ENCODE results near the gene ITGA7.

Gene ITGA7

DNA sequence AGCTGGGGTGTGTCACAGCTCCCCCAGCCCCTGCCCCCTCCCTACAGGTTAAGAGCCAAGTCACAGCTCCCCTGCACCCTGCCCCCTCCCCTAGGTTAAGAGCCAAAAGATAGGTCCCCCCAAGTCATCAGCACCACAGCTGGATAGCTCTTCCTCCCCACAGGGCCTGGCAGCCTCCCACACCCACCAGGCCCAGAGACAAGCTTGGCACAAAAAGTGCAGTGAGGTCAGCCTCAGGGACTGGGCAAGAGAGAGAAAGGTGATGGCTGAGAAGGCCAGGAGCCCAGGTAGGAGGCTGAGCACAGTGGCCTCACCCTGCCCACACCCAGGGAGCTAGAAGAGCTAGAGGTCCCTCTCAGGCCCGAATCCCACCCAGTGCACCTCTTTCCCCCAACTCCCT is 8.7 kb downstream of the ITGA7 start:
- DNase-seq, result no peak

- DNase-seq, result no peak
Observed at GRCh38 chr12:55698241-55698955, 9.3 kb downstream of the ITGA7 start.

DNA sequence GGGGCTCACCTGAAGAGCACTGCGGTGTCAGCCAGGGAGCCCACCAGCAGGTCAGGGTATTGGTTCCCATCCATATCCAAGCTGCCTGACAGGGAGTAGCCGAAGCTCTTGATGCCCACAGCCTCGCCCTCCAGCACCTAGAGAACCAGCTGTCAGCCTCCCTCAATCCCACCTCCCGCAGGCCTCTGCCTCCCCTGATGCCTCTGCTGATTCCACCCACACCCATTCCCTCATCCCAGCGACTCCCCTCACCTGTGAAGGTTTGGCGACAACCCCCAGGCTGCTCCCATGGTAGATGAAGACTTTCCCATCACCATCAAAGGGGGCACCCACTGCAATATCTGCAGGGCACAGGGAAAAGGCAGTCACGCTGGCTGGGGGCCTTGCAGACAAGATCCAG is 10.0 kb downstream of the ITGA7 start:
- DNase-seq, result no peak

DNA sequence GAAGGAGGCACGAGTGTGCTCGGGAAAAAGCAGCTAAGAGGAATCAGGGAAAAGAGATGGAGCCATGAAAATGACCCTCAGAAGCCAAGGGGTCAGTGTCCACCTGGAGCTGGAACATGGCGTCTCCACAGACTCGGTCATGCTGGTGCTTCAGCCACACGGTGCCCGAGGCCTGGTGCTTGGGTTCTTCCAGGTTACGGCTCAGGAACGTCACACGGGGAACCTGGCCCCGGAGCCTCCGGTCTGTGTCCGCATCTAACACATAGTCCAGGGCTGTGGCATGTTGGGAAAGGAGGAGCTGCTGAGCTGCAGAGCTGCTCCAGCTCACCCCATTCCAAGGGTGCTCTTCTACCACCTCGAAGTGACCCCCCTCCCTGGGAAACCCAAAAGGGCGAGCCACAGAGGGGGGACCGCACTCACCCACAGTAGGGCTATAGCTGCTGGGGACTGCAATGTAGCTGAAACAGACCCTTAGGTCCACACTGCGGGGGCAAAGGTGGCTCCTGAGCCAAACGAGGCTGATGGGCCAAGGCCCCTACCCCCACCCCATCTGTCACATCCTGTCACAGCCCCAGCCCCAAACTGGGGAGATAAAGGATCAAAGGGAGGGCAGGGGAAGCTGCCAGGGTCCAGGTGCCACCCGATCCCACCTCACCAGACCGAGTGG is 10.8 kb downstream of the ITGA7 start:
- DNase-seq, result no peak

GRCh38 chr12:55696141-55696540 is 11.6 kb downstream of the ITGA7 start:
- no peak for DNase-seq

DNA sequence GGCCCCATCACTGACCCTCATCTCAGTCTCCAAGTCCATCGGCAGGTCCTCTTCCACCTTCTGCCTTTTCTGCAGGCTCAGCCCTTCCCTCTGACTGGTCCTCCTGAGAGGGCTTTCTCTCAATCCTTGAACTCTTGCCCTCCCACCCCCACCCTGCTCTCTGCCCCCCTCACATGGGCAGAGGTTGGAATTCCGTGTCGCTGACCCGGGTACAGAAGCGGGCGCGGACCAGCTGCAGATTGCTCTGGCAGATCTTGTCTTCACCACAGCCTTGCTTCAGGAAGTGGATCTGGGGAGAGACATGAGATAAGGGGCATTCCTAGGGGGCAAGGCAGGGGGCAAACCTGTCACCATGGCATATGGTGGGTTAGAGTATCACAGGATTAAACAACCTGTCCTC is 12.4 kb downstream of the ITGA7 start:
- peak; percentile 27 for DNase-seq

DNA sequence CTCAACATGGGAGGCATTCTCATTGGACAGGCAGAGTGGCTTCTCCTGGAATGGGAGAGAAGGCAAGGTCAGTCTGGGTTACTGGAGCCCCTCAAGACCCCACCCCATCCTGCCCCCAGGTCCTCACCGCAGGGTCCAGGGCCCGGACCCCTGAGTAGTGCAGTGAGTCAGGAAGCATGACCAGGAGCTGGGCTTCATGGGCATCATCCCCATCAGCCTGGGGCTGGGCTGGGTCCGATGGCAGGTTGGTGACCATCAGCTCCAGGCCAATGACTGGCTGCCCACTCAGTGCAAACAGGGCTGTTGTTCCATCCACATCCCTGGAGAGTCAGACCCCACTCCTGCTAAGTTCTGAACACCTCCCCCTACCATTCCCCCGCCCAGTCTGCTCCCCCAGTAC is 13.1 kb downstream of the ITGA7 start:
- no peak for DNase-seq

DNA sequence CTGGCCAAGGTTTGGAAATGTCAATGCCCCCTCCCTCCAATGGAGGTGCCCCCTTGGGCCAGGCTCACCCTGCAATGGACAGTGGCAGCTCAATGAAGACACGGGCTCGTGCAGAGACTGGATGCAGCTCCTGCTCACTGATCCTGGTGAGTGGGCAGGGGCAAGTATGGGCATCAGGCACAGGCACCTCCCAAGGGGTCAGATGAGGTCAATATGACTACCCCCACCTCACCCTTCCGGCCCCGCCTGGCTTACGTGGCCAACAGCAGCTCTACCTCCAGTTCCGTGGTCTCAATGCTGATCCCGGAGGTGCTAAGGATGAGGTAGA is 13.6 kb downstream of the ITGA7 start:
- no peak for DNase-seq

GRCh38 chr12:55693323-55694187 is 14.1 kb downstream of the ITGA7 start:
- DNase-seq, result no peak

- DNase-seq, result no peak
Observed at GRCh38 chr12:55692631-55693322, 14.9 kb downstream of the ITGA7 start.

GRCh38 chr12:55688716-55689655 is 18.7 kb downstream of the ITGA7 start:
- no peak for DNase-seq

GRCh38 chr12:55687746-55688145 is 20.0 kb downstream of the ITGA7 start:
- no peak for DNase-seq

- no peak for DNase-seq
Observed at GRCh38 chr12:55686366-55687010, 21.2 kb downstream of the ITGA7 start.

- DNase-seq, result no peak
Observed at GRCh38 chr12:55685671-55686070, 22.0 kb downstream of the ITGA7 start.

- no peak for DNase-seq
Observed at GRCh38 chr12:55684761-55685370, 22.8 kb downstream of the ITGA7 start.

DNA sequence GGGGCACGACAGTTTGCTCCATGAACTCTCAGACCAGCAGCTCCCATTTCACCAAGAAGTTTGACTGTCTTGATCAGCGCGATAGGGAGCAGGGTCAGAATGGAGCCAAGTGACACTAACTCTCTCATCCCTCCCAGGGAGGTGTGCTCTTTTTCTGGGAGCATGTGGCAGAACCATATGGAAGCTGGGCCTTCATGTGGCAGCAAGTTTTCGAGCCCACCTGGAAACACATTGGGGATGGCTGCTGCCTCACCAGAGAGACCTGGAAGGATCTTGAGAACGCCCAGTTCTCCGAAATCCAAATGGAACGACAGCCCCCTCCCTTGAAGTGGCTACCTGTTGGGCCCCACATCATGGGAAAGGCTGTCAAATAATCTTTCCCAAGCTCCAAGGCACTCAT is 24.0 kb downstream of the ITGA7 start:
- no peak for DNase-seq

- no peak for DNase-seq
Observed at GRCh38 chr12:55682087-55682796, 25.5 kb downstream of the ITGA7 start.

DNA sequence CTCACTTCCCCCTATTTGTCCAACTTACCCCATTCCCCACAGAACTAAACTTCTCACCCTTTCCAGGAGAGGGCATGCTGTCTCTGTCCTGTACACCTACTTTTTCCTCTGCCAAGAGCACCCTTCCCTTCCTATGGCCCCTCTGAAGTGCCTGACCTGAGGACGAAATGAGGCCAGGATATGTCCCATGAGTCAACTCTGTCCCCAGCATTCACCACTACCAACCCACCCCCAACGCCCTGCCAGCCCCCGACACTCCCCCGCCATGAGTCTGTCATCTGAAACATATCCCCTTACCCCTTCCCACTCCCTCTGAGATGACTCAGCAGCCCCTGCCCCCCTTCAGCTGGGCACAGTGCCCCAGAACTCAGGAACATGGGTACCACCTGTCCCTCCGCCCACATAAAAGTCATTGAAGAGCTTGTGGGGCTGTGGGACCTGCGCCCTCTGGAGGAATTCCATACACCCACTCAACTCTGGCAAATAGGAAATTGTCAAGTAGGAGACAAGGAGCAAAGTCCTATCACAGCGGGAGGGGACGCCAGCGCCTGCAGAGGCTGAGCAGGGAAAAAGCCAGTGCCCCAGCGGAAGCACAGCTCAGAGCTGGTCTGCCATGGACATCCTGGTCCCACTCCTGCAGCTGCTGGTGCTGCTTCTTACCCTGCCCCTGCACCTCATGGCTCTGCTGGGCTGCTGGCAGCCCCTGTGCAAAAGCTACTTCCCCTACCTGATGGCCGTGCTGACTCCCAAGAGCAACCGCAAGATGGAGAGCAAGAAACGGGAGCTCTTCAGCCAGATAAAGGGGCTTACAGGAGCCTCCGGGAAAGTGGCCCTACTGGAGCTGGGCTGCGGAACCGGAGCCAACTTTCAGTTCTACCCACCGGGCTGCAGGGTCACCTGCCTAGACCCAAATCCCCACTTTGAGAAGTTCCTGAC is 26.3 kb downstream of the ITGA7 start:
- DNase-seq, result peak; percentile 70

DNA sequence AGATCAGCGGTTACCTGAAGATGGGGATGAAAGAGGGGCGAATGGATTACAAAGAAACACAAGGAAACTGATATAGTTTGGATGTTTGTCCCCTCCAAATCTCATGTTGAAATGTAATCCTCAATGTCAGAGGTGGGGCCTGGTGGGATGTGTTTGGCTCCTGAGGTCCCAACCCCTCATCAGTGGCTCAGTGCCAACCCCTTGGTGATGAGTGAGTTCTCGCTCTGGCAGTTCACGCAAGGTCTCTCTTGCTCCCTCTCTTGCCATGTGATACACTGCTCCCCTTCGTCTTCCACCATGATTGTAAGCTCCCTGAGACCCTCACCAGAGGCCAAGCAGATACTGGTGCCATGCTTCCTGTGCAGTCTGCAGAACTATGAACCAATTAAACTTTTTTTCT is 28.0 kb downstream of the ITGA7 start:
- no peak for DNase-seq

Measured in hematopoietic multipotent progenitor cell treated with erythropoietin and hydrocortisone succinate and interleukin-3 and kit ligand, for 4 days (in vitro differentiated cells).